GM18870 (cell line): Measurements from ENCODE around the gene KCNJ5.
A peak's percentile ranks its signal among the peaks of the same experiment; 100 is the strongest.

Source experiments
- ATAC-seq: cut with Tn5 transposase; IDR thresholded peaks from one replicate; pipeline ENCODE4 v1.9.1; 2021; ENCODE audit warnings: moderate library complexity; ENCODE audit not compliant: unreplicated experiment

Gene KCNJ5

DNA sequence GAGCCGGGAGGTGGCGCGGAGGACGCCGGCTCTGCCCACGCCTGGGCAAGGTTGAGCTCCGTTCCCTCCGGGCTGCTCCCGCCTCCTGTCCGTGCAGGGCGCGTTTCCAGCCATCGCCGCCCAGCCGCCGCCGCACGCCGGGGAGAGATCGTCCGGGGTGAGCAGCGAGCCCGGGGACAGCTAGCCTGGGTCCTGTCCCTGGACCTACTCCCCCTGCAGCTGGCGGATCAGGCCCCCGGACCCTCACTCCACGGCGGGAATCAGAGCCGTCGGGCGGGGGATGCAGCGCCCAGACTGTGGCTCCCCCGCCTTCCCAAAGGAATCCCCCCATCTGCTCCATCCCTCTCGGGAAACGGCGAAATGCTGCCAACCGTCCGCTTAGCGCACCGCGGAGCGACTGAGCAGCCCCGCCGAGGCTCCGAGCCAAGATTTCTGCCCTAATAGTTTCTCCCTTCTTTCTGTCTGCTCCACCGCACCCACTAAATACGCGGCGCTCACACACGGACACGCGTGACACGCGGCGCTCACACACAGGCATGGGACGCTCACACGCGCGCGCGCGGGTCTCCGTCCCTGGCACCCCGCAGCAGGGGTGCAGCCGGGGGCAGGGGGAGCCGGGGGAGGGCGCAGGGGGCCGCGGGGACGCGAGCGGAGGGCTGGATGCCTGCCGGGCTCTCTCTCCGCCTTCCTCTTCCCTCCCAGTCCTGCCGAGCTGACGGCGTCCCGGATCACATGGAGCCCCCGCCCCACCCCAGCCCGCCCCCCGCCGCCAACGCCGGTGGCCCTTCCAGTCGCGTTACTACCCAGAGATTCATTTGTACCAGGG lies at the start of gene KCNJ5:
TSS of gene KCNJ5 (plus strand) at position 814 of the 826 bp plus-strand sequence. CDS start 19,918 bp downstream, outside the sequence.
- ATAC-seq = no peak

DNA sequence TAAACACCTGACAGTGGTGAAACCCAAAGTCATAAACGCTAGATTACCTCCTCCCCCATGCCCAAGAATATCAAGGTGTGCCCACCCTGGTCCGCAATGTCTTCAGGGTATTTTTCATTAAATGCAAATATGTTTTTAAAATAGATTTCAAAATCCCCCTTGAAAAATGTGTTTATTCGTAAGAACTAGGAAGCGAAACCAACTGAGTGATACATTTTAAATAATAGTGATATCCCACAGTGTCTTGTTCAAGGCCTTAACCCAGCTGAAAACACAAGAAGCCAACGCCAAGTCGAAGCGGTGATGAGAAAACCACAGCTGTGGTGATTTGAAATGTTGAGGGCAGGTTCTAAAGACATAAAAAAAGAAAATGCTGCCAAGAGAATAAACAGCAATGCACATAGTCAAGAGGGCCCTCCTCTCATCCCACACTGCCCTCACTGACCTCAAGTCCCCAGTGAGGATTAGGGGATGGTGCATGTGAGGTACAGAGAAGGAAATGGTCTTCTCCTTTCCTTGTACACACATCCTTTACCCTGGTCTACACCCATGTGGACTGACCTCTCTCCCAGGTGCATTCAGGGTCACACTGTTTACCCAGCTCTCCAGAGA lies 49.6 kb upstream of the KCNJ5 start:
- ATAC-seq = peak; percentile 46

DNA sequence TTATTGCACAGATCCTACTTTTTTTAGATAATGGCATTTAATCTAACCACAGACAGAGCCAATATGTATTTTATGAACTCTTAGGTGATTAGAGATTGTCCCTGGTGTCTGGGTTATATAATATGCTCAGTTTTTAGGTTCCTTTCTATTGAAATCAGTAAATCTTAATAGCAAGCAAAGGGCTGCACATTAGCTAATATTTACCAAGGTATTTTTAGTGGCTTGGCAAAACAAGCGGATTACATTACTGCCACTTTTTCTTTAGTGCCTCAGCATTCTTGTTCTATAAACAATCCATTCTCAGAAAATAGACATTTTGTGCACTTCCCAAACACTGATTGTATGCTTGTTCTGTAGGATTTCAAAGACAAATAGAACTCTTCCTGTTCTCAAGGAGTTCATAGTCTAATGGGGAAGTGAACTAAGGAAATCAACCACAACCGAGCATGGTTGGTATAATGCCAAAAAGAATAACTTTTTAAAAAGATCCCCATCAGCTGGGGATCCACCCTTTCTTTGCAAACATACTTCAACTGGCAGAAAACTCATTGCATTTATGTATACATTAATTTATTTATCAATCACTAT lies 47.9 kb upstream of the KCNJ5 start:
- no peak for ATAC-seq

DNA sequence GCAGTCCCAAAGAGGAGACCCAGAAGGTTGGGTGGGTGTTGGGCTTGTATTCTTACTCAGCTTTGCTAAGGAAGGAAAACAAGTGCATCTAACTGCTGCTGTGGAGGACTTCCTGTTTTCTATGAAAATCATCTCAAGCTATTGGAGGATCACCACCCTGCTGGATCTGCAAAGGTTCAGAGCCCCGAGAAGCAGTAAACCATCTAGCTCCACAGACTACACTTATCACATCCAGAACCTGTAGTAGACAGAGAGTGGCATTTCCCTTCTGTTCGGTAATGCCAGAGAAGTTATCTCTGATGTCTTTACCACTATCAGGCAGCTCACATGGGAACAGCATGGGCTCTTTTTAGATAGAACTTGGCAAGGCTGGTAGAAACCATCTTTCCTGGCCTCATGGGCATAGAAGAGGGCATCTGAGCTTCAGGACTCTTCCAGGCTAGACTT lies 45.8 kb upstream of the KCNJ5 start:
- ATAC-seq = no peak

DNA sequence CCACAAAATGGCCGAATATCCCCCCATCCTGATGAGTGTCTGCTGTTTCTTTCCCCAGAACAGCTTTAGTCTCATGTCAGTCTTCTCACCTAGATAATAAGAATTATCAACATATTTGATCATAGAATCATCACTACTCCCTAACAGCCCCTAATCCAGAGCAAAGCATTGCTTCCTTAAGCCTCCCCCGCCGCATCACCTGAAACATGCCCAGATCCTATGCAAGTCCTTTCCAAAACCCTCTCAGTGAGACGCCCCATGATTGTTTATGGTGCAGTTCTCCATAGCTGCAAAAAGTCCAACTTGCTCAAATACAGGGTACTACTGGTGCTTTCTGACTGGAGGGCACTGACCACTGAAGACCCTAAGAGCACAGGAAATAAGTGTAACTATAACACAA lies 44.2 kb upstream of the KCNJ5 start:
- ATAC-seq = no peak

DNA sequence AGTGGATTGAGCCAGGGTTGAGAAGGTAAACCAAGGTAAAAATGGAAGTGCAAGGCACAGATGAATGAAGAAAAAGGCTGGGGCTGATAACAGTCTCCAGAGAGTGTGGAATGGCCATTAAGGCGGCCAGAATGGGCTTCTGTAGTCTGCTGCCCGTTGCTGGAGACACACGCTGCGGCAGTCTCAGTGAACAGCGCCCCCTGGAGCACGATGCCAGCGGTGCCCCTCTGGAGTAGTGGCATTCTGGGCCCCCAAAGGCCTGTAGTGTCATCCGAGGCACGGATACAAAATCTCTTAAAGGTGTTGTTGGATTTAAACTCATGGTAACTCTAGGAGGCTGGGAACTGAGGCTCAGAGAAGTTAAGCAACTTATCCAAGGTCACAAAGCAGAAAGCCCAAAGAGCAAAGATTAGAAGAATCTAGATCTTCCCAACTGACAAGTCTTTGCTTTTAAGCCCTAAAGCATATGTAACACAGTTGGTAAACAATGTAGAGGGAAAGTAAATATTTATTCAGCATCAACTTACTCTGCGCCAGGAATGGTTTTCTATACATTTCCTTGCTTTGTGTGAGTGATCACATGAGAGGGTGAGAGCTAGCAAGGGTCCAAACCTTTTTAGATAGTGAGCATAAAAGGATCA lies 42.2 kb upstream of the KCNJ5 start:
- peak; percentile 78 for ATAC-seq

DNA sequence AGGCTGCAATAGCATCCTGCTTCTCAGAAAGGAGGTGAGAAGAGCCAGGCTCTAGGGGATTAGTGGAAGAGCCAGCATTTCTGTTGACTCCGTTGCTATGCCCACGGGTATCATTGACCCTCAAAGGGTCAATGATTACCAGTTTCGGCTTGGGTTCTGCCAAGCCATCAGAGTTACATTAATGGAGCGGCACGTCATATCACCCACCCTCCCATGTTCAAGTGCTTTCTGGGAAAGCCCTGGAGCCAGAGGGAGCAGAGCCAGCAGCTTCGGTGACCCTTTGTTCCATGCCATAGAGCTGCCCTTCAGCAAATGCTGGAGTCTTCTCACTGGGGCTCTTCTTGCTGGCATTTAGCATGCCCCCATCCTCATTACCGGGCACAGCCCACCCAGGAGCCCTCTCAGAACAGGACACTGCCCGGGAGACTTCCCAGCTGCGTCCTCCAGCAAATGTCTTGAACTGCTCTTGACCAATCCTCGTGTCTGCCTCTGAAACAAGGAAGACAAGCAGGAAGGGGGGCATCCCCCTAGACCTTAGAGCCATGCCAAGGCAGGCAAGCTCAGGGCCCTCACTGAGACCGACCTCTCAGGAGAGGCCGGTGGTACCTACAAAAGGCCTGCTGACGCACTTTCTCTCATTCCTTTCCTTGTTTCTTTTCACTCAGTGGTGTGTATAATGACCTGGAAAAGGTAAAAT lies 38.7 kb upstream of the KCNJ5 start:
- ATAC-seq = no peak

DNA sequence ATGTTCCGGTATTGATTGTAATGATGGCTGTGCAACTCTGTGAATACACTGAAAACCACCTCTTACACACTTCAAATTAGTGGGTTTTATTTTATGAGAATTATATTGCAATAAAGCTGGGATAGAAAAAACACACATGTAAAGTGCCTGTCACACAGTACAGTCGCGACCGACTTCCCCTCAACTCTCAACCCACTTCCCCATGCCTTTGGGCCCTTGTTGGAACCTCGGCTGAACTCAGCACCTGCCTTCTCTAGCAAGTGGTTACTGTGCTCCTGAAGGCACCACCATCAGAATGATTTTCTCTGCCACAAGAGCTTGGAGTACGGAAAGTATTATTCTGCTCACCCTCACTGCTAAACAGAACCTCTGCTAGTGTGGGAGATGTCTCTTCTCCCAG lies 37.6 kb upstream of the KCNJ5 start:
- ATAC-seq = no peak

DNA sequence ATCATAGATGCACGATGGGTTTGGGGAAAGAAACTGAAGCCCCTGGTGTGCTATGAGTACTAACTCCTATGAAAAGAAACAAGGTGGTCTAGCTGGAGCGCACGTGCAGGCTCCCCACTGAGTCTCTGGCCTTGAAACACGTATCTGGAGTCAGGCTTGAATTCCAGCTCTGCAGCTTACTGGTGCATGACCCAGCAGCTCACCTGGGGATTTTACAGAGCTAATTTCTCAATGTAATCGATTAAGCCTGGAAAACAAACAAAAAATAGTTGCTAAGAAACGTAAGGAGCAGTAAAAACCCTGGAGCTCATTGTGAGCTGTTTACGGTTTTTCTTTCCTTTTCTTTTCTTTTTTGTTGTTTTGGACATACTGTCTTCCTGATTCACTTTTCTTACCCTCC lies 36.3 kb upstream of the KCNJ5 start:
- no peak for ATAC-seq

DNA sequence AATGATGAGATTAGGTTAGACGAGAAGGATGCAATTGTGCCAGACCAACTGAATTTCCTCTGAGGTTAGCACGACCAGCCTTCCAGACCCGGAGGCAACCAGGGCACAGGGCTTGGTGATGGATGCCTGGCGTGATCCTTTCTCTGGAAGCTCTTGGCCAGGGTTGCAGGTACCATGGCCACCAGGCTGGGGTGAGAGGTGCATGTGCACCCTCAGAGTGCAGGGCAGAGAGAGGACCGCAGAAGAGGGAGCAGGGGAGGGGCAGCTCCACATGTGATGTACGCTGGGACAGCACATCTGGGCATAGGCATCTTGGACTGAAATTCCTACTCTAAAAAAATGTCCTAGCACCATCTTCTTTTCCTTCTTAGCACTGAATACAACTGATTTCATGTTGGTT lies 34.9 kb upstream of the KCNJ5 start:
- no peak for ATAC-seq

DNA sequence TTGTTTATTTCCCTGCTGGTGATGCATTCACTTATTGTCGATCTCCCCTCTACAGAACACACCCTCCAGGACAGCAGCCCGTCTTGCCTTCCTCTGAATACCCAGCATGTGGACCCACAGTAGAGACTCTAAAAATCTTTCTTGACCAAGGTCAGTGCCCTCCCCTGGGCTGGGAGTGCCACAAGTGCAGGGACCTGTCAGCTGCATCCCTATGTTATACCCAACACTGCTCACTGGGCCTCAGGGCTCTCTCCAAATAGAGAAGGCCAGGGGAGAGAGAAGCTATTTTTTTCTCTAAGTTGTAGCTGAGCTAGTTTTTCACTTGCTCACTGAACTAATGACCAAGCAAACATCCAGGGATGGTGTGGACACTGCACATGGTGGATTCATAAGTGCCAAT lies 33.8 kb upstream of the KCNJ5 start:
- no peak for ATAC-seq

DNA sequence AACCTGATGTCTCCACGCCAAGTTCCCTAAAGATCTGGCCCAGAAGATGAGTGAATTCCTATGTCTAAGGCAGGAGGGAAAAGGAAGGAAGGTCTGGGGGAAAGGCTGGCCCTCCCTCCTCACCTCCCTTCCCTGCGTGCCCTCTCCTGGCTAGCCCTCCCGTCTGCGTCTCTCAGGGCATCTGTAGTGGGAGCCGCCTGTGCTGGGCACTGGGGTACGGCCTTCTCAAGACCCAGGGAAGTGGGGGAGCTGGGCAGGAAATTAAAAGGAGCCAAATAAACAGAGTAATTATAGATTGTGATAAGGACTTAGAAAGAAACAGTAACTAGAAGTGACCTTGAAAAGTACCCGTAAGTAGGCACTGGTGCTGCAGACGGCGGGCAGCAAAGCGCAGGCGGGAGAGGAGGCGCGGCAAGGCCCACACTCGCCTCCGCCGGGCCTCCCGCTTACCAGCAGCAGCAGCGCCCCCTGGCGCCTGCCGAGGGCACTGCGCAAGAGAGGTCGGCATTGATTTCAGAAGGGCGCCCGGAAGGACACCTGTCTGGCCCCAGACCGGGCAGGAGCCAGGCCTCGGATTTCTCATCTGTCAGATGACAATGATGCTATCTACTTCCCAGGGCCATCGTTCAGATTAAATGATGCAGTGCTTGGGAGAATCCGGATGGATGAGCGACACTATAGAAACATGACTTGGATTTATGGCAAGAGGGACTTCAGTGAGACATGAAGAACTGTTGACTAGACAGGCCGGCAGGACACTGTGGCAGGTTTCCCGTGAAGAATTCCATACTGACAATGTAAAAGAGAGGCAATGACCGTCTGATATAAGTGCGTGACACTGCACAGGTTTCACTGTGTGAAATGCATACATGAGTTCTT lies 31.4 kb upstream of the KCNJ5 start:
- peak; percentile 77 for ATAC-seq

DNA sequence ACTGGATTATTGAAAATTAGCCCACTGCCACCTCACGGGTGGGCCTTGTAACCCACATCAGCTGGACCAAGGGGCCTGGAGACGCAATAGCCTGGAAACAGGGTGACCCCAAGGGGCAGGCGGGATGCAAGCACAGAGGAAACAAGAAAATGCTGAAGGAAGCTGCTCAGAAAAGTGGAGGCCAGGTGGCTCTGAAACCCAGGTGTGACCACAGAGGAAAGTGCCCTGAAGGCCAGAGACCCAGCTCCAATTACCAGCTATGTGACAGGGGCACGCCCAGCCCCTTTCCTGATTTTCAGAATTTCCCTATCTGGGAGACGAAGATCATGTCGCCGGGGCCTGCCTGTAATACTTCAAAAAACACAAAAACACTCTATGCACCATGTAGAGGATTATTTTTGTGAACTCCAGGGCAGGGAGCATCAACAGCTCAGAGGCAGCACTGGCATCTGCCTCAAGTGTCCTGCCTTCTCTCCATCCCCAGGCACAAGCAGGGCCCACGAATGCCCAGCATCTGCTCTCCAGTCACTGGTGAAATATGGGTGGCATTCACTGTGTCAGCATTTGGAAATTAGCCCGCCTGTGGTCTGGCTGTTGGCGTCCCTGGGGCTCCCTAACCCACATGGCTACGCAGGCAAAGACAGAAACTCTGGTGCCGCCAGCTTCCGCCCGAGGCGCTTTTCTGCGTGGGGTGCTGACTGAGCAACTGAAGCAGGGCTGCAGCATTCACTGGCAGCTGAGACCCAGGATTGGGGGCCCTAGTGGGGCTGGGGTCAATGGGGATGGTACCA lies 30.4 kb upstream of the KCNJ5 start:
- no peak for ATAC-seq

DNA sequence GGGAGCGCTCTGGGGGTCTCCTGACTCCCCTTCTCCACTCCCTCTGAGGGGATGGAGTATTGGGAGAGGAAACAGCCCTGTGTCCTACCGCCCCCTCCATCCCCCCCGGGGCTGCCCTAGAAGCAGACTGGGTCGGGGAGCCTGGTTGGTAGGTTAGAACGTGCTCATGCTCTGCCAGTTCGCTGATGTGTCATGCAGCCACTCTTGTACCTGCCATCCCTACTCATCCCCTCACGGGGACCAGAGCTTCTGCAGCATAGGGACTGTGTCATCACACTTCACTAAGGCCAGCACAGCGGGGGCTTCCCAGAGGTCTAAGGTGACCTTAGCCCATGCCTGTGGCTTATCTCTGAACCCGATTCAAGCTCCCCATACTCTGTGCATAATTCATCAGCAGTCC lies 28.8 kb upstream of the KCNJ5 start:
- ATAC-seq = no peak

DNA sequence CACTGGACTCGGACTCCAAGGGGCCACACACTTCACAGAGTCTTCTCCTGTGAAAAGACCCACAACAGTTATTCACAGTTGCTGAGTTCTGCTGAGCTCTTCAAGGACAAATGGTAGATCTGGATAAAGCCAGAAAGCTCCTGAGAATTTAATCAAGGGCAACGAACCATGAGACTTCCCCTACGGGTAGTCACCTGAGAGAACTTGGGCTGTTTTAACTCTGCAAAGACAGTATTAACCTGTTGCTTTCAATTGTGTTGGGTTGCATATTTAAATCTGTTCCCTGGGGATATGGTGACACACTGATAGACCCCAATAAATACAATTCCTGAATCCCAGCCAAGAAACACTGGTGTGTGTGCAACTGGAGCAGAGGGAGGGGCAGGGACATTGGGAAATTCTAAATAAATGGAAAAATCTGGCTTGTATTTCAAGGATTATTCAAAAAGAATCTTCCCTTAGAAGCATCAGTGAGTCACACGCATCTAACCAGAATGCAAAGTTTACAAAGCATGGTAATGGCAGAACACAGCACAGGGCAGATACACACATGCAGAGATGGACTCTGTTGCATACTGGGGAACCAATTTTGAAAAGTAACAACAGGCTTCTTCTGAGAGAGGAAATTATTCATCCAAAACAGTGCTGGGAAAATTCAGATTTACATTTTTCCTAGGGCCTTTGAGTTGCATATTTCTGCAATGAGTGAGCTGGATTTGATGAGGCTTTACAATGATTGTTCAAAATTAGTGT lies 28.1 kb upstream of the KCNJ5 start:
- no peak for ATAC-seq

DNA sequence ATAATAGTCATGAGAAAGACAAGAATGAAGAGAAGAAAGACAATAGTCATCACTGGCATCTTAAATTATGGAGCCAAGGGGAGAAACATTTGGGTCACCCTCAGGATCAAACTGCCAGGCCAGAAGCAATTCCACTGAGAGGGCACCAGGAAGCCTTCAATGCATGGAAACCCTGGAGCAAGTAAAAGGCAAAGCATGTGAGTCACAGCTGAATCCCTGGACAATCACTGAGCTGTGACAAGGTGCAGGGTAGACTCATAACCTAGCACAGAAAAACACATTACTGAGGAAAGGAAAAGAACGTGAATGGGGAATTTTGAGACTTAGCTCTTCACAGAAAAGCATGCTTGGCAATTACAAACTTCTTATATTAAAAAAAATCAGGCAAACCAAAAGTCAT lies 25.7 kb upstream of the KCNJ5 start:
- no peak for ATAC-seq

DNA sequence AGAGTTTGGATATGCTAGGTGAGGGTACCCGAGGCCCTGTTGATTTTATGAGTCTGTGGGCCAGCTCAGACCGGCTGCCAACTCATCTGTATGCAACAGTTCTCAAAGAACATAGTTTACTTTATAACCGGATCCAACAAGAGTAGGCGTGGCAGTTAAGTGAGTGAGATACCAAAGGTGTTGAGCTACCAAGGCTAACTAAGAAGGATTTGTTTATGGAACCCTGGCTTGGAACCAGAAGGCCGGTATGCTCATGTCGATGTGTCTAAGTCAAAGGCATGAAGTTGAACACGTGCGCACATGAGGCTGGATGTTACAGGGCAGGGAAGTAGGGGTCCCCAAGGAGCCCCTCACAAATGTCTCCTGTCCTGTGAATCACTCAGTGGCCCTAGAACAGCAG lies 23.9 kb upstream of the KCNJ5 start, which contains the start of gene KCNJ1:
TSS of gene KCNJ1 (minus strand) at position 20 of the 400 bp plus-strand sequence. CDS start 27,053 bp downstream, outside the sequence.
- ATAC-seq = no peak
